Astrocyte of the spinal cord (primary cell): ENCODE data around the gene KAZALD1.
"Not testable (repeated sequence)": the region's sequence is repeated elsewhere in the genome, so short reads cannot be mapped to it uniquely, and the experiment has no call there.

ENCODE experiments used
- DNase-seq: peaks from one replicate; pipeline ENCODE4 v3.0.0; 2011; ENCODE audit warnings: low read depth, low spot score
- H3K4me3 ChIP-seq: 2 replicates; pipeline ENCODE4 v1.5.1; 2011; ENCODE audit warnings: low read depth, mild to moderate bottlenecking, low read length, moderate library complexity
- in situ Hi-C: cut with HindIII; loops from 2 replicates; pipeline ENCODE4 v1.10.0; 2017; ENCODE audit warnings: low sequenced_read_pairs
- TF ChIP-seq, protein P1 (sequence below): IDR thresholded peaks from 2 replicates; pipeline ENCODE4 v1.5.1; 2012; ENCODE audit warnings: low read depth, mild to moderate bottlenecking, low read length, inconsistent platforms

Gene KAZALD1

DNA sequence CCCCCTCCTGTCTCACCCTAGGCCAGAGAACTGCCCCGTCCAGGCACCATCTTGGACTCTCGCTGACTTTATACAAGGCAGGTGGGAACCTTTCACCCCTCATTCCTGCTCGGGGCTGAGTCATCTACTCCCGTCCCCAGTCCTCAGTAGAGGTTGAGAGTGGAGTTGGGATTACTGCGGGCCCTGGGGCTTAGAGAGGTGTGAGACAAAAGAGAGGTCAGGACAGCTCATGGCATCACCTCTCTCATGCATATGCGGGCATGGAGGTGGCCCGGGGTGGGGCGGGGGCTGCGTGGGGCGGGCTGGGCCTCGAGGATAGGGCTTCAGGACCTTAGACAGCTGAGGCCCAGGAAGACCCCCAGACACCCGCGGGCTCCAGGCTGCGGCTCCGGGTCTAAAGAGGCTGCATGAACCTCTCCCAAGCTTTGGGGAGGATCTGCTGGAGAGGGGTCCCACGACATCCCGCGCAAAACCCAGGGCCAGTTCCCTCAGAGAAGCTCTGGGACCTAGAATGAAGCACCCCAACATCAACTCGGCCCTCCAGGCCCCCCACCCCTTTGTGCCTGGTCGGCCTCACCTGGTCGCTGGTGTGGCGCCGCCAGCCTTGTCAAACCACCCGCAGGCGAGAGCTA, 31.2 kb upstream of the KAZALD1 start:
- no peak for DNase-seq
- TF ChIP-seq, protein P1, sequence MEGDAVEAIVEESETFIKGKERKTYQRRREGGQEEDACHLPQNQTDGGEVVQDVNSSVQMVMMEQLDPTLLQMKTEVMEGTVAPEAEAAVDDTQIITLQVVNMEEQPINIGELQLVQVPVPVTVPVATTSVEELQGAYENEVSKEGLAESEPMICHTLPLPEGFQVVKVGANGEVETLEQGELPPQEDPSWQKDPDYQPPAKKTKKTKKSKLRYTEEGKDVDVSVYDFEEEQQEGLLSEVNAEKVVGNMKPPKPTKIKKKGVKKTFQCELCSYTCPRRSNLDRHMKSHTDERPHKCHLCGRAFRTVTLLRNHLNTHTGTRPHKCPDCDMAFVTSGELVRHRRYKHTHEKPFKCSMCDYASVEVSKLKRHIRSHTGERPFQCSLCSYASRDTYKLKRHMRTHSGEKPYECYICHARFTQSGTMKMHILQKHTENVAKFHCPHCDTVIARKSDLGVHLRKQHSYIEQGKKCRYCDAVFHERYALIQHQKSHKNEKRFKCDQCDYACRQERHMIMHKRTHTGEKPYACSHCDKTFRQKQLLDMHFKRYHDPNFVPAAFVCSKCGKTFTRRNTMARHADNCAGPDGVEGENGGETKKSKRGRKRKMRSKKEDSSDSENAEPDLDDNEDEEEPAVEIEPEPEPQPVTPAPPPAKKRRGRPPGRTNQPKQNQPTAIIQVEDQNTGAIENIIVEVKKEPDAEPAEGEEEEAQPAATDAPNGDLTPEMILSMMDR: no peak
- in situ Hi-C loops: no loop called here

DNA sequence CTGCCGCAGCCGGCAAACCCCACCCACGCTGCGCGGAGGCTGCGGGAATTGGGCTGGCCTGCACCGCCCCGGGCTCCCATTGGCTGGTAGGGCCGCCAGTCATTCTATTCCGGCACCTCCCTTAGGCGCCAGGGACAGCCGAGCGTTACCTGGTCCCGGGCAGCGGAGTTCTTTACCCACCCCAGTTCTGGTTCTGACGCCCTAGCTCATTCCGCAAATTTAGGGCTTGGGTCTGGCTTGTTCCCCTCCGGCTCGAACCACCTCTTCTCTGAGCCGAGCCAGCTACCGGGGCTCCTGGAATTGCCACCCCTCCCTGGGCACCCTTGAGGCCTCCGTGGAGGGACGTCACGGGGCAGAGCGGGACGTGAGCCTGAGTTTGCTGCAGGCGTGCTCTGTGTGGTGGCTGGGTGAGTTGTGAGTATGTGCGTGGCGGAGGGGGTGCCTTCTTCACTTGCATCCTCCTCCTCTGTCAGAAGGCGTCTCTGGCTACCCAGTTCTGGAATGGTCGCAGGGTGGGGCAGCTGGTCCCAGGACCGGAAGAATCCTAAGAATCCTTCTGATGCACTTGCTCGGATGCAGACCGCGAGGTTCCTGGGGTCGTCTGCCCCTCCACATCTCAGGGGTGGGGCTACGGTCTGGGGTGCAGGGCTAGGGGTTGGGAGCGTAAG, 30.5 kb upstream of the KAZALD1 start, which contains the start of the genes PDZD7 and SFXN3:
Gene PDZD7, minus strand, starts transcription at position 2 of the 668 bp plus-strand sequence. CDS start 910 bp downstream, outside the sequence.
Gene SFXN3, plus strand, starts transcription at position 107 of the 668 bp plus-strand sequence. CDS start 3,461 bp downstream, outside the sequence.
- TF ChIP-seq, protein P1: no peak
- in situ Hi-C loops: no loop called here
- peak within 1 kb of the TSS; percentile 91 for H3K4me3 ChIP-seq
- peak; percentile 94 for DNase-seq

More for the DNA sequence above, 31.2 kb upstream of the KAZALD1 start:
- H3K4me3 ChIP-seq: peak overlapping the region; percentile 91

DNA sequence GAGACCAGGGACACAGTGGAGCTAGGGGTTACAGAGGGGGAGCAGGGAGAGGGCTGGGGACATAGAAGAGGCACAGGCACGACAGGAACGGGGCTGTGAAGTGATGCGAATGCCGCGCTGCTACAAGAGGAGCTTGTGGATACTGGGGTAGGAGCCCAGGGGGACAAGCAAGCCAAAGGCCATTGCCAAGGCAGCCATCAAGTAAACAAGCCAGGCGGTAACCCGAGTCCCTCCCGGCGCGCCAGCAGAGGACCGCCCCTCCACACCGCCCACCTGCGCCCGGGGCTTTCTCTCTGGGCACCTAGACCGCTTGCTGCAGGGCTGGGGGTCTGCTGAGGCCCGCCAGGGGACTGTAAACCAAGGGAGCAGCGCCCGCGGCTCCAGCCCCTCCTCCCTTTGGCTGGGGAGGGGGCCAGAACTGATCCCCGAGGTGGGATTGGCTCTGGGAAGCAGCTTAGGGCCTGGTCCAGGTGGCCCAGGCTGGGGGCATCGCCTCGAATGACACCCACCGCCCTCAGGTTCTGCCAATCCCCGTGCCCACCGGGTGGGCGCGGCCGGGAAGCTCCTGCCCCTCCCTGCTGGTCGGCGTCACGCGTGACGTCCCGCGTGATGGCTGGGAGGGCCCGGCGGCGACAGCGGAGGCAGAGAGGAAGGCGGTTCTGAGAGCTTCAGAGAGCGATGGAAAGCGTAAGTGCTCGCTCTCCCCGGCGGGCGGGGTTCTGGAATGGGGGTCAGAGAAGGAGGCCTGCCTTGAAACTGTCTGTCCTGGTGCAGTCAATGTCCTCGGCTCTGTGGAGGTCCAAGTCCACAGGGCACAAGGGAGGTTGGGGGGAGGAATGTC, 29.8 kb upstream of the KAZALD1 start:
- peak; percentile 80 for DNase-seq
- TF ChIP-seq, protein P1: no peak
- H3K4me3 ChIP-seq: peak overlapping the region; percentile 91
- in situ Hi-C loops: no loop called here

DNA sequence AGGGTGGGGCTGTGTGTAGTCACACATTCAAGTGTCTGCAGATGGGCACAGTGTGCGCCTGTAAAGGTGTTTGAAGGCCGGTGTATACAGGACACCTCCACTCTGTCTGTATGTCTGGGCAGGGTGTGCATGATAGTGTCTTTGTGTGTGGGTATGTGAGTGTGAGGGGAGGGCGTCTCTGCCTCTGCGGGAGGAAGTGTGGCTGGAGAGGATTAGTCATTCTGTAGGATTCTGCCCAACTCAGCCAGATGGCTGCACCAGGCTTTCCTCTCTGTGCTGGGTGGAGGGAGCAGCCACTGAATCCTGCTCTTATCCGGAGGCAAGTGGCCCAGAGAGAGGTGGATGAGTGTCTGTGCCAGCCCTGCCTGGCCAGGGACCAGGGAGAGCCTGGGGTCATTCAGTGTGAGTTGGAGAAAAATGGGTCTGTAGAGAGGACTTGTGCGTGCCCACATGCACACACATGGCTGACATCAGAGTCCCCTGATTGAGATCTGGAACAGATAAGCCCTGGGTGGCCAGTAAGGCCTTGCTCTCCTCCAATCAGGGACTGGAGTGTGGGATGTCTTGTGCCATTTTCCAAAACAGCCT, 29.1 kb upstream of the KAZALD1 start:
- TF ChIP-seq, protein P1: no peak
- H3K4me3 ChIP-seq: peak overlapping the region; percentile 91
- in situ Hi-C loops: no loop called here
- DNase-seq: peak; percentile 89

DNA sequence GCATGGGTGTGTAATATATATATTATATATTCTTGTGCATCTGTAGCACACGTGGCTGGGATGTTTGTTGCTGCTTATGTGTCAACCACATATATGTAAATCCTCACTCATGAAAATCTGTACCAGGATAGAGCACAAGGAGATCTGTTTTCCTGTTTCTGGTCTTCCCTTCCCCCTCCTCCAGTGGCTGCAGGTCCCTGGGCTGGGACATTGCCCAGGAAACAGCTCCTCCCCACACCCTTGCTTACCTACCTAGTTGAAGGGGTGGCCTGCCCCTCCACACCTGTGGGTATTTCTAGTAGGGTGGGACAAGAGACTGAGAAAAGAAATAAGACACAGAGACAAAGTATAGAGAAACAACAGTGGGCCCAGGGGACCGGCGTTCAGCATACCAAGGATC, 28.5 kb upstream of the KAZALD1 start:
- in situ Hi-C loops: no loop called here
- H3K4me3 ChIP-seq: peak overlapping the region; percentile 91
- DNase-seq: no peak
- TF ChIP-seq, protein P1: no peak

DNA sequence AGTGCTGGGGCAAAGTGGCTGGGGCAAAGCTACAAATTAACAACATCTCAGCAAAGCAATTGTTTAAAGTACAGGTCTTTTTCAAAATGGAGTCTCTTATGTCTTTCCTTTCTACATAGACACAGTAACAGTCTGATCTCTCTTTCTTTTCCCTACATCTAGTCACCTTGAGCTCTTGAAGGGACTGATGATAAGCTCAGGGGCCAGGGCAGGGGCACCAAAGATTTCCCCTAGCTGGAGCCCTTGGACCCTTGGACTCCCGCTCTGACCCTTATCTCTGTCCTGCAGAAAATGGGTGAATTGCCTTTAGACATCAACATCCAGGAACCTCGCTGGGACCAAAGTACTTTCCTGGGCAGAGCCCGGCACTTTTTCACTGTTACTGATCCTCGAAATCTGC, 27.4 kb upstream of the KAZALD1 start:
- H3K4me3 ChIP-seq, DNase-seq, in situ Hi-C loops: not testable (repeated sequence)
